Fibroblast of lung (primary cell): ENCODE results near the gene FAM221B.

Experiments used
- EZH2 ChIP-seq: IDR thresholded peaks from 2 replicates; pipeline ENCODE4 v1.5.1; 2012; ENCODE audit warnings: low read length, control low read depth, mild to moderate bottlenecking; ENCODE audit errors: missing control alignments
- TF ChIP-seq, protein P1 (sequence below), 2 donors: IDR thresholded peaks in 1 of 2; conservative IDR thresholded peaks in 1 of 2; 1 replicate in 1 of 2; 2 replicates in 1 of 2; pipeline ENCODE4 v1.5.1; 2011 to 2012; ENCODE audit warnings: low read length in 2 of 2, control low read depth in 1 of 2, inconsistent platforms in 1 of 2, low read depth in 1 of 2, mild to moderate bottlenecking in 1 of 2

- TF ChIP-seq, protein P1, sequence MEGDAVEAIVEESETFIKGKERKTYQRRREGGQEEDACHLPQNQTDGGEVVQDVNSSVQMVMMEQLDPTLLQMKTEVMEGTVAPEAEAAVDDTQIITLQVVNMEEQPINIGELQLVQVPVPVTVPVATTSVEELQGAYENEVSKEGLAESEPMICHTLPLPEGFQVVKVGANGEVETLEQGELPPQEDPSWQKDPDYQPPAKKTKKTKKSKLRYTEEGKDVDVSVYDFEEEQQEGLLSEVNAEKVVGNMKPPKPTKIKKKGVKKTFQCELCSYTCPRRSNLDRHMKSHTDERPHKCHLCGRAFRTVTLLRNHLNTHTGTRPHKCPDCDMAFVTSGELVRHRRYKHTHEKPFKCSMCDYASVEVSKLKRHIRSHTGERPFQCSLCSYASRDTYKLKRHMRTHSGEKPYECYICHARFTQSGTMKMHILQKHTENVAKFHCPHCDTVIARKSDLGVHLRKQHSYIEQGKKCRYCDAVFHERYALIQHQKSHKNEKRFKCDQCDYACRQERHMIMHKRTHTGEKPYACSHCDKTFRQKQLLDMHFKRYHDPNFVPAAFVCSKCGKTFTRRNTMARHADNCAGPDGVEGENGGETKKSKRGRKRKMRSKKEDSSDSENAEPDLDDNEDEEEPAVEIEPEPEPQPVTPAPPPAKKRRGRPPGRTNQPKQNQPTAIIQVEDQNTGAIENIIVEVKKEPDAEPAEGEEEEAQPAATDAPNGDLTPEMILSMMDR (conservative IDR thresholded peaks at IDR 0.05 in 1 of 2, IDR thresholded peaks at IDR 0.05 in 1 of 2; ENCODE audit: low read depth in 1 of 2, low read length in 2 of 2) = no peak
- TF ChIP-seq EZH2 = no peak
These were observed 6.0 kb upstream of the FAM221B start for GRCh38 chr9:35834260-35835215.
